GM23248 (cell line): ENCODE results near the gene INPP5D.

Experiments
- EZH2 ChIP-seq: fragments of 200-600 bp; sonication (generic); IDR thresholded peaks from 2 replicates; pipeline ENCODE4 v1.6.1; 2018; ENCODE audit warnings: antibody characterized with exemption, mild to moderate bottlenecking; ENCODE audit not compliant: insufficient read depth, poor library complexity, severe bottlenecking
- EZH2phosphoT487 ChIP-seq: fragments of 200-600 bp; sonication (generic); IDR thresholded peaks from 2 replicates; pipeline ENCODE4 v1.6.1; 2018; ENCODE audit warnings: antibody characterized with exemption, moderate library complexity, mild to moderate bottlenecking, low read depth; ENCODE audit not compliant: insufficient read depth

- TF ChIP-seq EZH2, result no peak
- TF ChIP-seq EZH2phosphoT487, result no peak
Measured at GRCh38 chr2:233142355-233142897, 82.3 kb downstream of the INPP5D start.
